K562 (cell line): Measurements from ENCODE around the gene UBE2C.

ENCODE experiments used
- BRCA1 ChIP-seq, 2 experiments: fragments of 450-650 bp in 1 of 2; sonication (generic) in 1 of 2; formaldehyde crosslinking in 1 of 2; IDR thresholded peaks; 2 replicates each; pipeline versions ENCODE4 v1.5.0 to v1.6.1; 2017 to 2020; ENCODE audit warnings: mild to moderate bottlenecking in 1 of 2, missing genetic modification reagents in 1 of 2
- CTCF ChIP-seq, 3 experiments: IDR thresholded peaks in 2 of 3; conservative IDR thresholded peaks in 1 of 3; 2 replicates each; pipeline ENCODE4 v1.5.1; 2011 to 2012; ENCODE audit warnings: low read length in 3 of 3, mild to moderate bottlenecking in 3 of 3, control low read depth in 2 of 3, improper control_type of control experiment in 1 of 3, inconsistent platforms in 1 of 3, low read depth in 1 of 3, mixed read lengths in 1 of 3, moderate library complexity in 1 of 3; ENCODE audit not compliant: insufficient read depth in 2 of 3
- FOXK2 ChIP-seq, 2 experiments: fragments of 450-650 bp; IDR thresholded peaks in 1 of 2; conservative IDR thresholded peaks in 1 of 2; 2 replicates each; pipeline ENCODE4 v1.6.1; 2016; ENCODE audit warnings: low read depth in 2 of 2, mild to moderate bottlenecking in 1 of 2
- JUND ChIP-seq, 2 experiments: IDR thresholded peaks; 2 replicates in 1 of 2; 3 replicates in 1 of 2; pipeline ENCODE4 v1.6.1; 2011; ENCODE audit warnings: borderline replicate concordance in 2 of 2, low read depth in 2 of 2, low read length in 2 of 2, improper control_type of control experiment in 1 of 2, missing biosample characterization in 1 of 2, missing genetic modification characterization in 1 of 2, missing genetic modification reagents in 1 of 2
- MAX ChIP-seq: sonication (generic); formaldehyde crosslinking; IDR thresholded peaks from 2 replicates; pipeline ENCODE4 v1.9.0; 2022; ENCODE audit warnings: mild to moderate bottlenecking, missing genetic modification reagents

- TF ChIP-seq CTCF (IDR thresholded peaks at IDR 0.05 in 2 of 3, conservative IDR thresholded peaks at IDR 0.05 in 1 of 3; ENCODE audit: insufficient read depth in 2 of 3, low read depth in 1 of 3, low read length in 3 of 3) (no peak), JUND (IDR thresholded peaks at IDR 0.05; ENCODE audit: borderline replicate concordance, low read depth, low read length) (no peak), JUND (tag; IDR thresholded peaks at IDR 0.05; ENCODE audit: borderline replicate concordance, low read depth, low read length) (no peak), MAX (CRISPR knock-in tag) (no peak), FOXK2 (conservative IDR thresholded peaks at IDR 0.05 in 1 of 2, IDR thresholded peaks at IDR 0.05 in 1 of 2; ENCODE audit: low read depth in 2 of 2) (no peak), BRCA1 (IDR thresholded peaks at IDR 0.05) (no peak), BRCA1 (CRISPR knock-in tag; IDR thresholded peaks at IDR 0.05) (no peak)
Measured at GRCh38 chr20:45801851-45802250, 10.6 kb upstream of the UBE2C start.
